GM10248 (cell line): ENCODE data around the gene KRTAP5-3.

Experiments used
- CTCF ChIA-PET: fragments of 300-600 bp; sonication (Branson Sonifier 250); formaldehyde crosslinking; extraction: SDS; loops from one replicate; lab custom pipeline; 2021; ENCODE audit warnings: antibody characterized with exemption; lab: Yijun Ruan, JAX
- POLR2A ChIA-PET: fragments of 350-650 bp; sonication (Branson Sonifier 250); formaldehyde crosslinking; extraction: SDS; loops from one replicate; lab custom pipeline; 2020; ENCODE audit warnings: antibody characterized with exemption; lab: Yijun Ruan, JAX
- DNase-seq: peaks from one replicate; pipeline ENCODE4 v3.0.0; 2012; ENCODE audit errors: extremely low spot score
- CTCF ChIP-seq: IDR thresholded peaks from 2 replicates; pipeline ENCODE4 v1.5.1; 2012; ENCODE audit warnings: mild to moderate bottlenecking, low read depth; ENCODE audit errors: extremely low read depth, missing control alignments, control extremely low read depth

The KRTAP5-3 gene

GRCh38 chr11:1562469-1563148 lies 45.7 kb downstream of the KRTAP5-3 start:
- CTCF ChIA-PET = no interaction called here
- POLR2A ChIA-PET = no interaction called here
- TF ChIP-seq CTCF = no peak
- no peak for DNase-seq

GRCh38 chr11:1561955-1562354 lies 46.3 kb downstream of the KRTAP5-3 start:
- DNase-seq = no peak
- ChIA-PET POLR2A (no interaction called here), CTCF (no interaction called here)
- no peak for TF ChIP-seq CTCF

GRCh38 chr11:1561266-1561665 lies 47.0 kb downstream of the KRTAP5-3 start:
- DNase-seq = no peak
- ChIA-PET CTCF (interaction anchor here (2.0 kb wide), 1 partner anchor 13 kb away, joined by 11 read pairs; no protein-coding TSS in a partner anchor), POLR2A (no interaction called here)
- TF ChIP-seq CTCF = no peak

- CTCF ChIA-PET = interaction anchor here (2.0 kb wide), 1 partner anchor 14 kb away, joined by 11 read pairs; no protein-coding TSS in a partner anchor
- POLR2A ChIA-PET = no interaction called here
- DNase-seq = no peak
- TF ChIP-seq CTCF = no peak
Observed at GRCh38 chr11:1560649-1561251, 47.5 kb downstream of the KRTAP5-3 start.

- no peak for TF ChIP-seq CTCF
- ChIA-PET CTCF (interaction anchor here (2.0 kb wide), 1 partner anchor 15 kb away, joined by 11 read pairs; no protein-coding TSS in a partner anchor), POLR2A (no interaction called here)
- no peak for DNase-seq
Observed at GRCh38 chr11:1560002-1560648, 48.1 kb downstream of the KRTAP5-3 start.

- DNase-seq = no peak
- no peak for TF ChIP-seq CTCF
- POLR2A ChIA-PET = no interaction called here
- CTCF ChIA-PET = interaction anchor here (1.2 to 2.0 kb wide), 4 partner anchors 13 to 16 kb away, joined by 3 to 11 read pairs (median 8); no protein-coding TSS in a partner anchor
Observed at GRCh38 chr11:1559111-1559951, 48.9 kb downstream of the KRTAP5-3 start.
